GM06990 (cell line): ENCODE measurements around the gene PRODH2.
"Not testable (repeated sequence)": the region's sequence is repeated elsewhere in the genome, so short reads cannot be mapped to it uniquely, and the experiment has no call there.

ENCODE experiments used
- DNase-seq: peaks from one replicate; pipeline ENCODE4 v3.0.0-alpha.2; 2011; ENCODE audit not compliant: insufficient read length; ENCODE audit errors: extremely low read depth
- H3K27me3 ChIP-seq: replicated peaks from 2 replicates; pipeline ENCODE4 v1.6.0; 2011; ENCODE audit warnings: low read length; ENCODE audit not compliant: control insufficient read depth, insufficient read depth
- H3K36me3 ChIP-seq: 2 replicates; pipeline ENCODE4 v1.5.1; 2011; ENCODE audit warnings: low read length; ENCODE audit not compliant: control insufficient read depth, insufficient read depth
- H3K4me3 ChIP-seq: replicated peaks from 2 replicates; pipeline ENCODE4 v1.5.1; 2011; ENCODE audit warnings: low read depth, mild to moderate bottlenecking, control low read depth, low read length
- TF ChIP-seq, protein P1 (sequence below): IDR thresholded peaks from 2 replicates; pipeline ENCODE4 v1.5.1; 2011; ENCODE audit warnings: low read length, control low read depth, mild to moderate bottlenecking, inconsistent platforms; ENCODE audit not compliant: insufficient read depth, poor library complexity, severe bottlenecking

Gene PRODH2

DNA sequence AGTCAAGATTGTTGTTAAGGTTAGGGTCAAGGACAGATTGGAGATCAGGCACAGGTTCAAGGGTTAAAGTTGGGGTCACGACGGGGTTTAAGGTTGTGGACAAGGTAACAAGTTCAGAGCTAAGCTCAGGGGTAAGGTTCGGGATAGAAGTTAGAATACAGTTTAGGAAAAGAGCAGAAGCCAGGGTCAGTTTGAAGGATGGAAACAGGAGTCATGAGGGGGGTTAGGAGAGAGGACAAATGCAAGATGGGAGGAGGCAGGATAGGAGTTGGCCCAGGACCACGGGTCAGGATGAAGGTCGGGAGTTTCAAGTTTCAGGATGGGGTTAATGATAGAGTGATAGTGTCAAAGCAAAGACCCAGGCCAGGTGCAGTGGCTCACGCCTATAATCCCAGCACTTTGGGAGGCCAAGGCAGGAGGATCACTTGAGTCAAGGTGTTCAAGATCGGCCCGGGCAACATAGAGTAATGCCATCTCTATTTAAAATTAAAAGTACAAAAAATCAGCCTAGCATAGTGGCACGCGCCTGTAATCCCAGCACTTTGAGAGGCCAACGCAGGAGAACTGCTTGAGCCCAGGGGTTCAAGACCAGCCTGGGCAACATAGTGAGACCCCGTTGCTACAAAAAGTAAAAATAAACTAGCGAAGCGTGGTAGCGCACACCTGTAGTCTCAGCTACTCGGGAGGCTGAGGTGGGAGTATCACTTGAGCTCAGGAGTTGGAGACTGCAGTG, 32.0 kb upstream of the PRODH2 start:
- no peaks in the 10 kb centered on the region for H3K36me3 ChIP-seq
- no peak overlapping the region for H3K4me3 ChIP-seq
- peaks cover 3% of the 10 kb centered on the region; the same call in 1 of the 2 replicates for H3K27me3 ChIP-seq
- DNase-seq, result no peak
- TF ChIP-seq, protein P1, sequence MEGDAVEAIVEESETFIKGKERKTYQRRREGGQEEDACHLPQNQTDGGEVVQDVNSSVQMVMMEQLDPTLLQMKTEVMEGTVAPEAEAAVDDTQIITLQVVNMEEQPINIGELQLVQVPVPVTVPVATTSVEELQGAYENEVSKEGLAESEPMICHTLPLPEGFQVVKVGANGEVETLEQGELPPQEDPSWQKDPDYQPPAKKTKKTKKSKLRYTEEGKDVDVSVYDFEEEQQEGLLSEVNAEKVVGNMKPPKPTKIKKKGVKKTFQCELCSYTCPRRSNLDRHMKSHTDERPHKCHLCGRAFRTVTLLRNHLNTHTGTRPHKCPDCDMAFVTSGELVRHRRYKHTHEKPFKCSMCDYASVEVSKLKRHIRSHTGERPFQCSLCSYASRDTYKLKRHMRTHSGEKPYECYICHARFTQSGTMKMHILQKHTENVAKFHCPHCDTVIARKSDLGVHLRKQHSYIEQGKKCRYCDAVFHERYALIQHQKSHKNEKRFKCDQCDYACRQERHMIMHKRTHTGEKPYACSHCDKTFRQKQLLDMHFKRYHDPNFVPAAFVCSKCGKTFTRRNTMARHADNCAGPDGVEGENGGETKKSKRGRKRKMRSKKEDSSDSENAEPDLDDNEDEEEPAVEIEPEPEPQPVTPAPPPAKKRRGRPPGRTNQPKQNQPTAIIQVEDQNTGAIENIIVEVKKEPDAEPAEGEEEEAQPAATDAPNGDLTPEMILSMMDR, result no peak

DNA sequence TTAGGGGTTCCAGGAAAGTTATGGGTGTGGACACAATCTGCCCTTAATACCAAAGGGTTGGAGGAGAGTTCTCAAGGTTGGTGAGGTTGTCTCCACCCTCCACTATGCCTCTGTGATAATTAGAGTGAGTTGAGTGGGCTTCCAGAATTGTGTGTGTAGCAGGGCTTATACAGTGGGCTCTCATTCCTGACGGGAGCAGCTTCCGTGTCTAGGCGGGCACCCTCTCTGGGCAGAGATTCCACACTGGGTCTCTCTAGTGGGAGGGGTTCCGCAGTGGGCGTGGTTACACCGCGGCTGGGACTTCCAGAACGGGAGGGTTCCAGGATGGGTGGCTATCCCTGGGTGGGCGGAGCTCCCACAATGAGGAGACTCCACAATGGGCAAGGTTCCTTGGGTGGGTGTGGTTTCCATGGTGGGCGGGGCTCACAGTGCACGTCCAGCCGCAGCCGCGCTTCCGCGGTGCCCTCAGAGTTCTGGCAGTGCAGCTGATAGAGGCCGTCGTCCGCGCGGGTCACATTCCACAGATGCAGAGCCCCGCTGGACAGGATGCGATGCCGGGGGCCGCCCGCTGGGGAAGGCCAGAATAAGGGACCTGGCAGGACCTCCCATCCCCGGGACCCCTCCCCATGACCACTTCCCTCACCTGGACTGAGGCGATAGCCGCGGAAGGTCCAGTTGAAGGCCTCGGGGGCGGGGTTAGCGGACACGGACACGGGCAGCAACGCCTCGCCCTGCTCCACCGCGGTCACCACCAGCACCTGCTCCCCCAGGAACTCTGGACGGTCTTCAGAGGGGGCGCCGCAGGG, 31.2 kb upstream of the PRODH2 start:
- no peak for DNase-seq
- TF ChIP-seq, protein P1, result no peak
- Histone ChIP-seq H3K27me3 (peaks cover 3% of the 10 kb centered on the region; the same call in 1 of the 2 replicates), H3K36me3 (no peaks in the 10 kb centered on the region), H3K4me3 (no peak overlapping the region)

DNA sequence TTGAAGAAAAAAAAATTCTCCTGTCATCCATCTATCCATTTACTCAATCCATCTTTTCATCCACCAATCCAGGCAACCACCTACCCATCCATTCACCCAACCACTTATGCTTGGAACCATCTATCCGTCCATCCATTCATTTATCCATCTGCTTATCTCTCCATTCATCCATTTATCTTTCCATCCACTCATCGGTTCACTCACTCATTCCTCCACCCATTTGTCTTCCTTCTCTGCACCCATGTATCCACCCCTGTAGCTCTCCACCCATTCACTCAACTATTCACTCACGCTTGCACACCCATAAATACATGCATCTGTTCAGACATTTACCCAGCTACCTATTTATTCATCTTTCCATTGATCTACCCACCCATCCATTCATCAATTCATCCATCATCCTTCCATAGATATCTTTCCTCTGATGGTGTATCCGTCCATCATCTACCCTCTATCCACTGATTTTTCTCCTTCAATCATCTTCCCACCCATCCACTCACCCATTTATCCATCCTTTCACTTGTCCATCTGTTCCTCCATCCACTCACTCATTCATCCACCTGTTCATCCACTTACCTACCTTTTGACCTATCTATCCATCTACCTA, 30.1 kb upstream of the PRODH2 start:
- Histone ChIP-seq H3K4me3 (no peak overlapping the region), H3K27me3 (peaks cover 3% of the 10 kb centered on the region; the same call in 1 of the 2 replicates), H3K36me3 (no peaks in the 10 kb centered on the region)
- no peak for DNase-seq
- TF ChIP-seq, protein P1, result no peak

DNA sequence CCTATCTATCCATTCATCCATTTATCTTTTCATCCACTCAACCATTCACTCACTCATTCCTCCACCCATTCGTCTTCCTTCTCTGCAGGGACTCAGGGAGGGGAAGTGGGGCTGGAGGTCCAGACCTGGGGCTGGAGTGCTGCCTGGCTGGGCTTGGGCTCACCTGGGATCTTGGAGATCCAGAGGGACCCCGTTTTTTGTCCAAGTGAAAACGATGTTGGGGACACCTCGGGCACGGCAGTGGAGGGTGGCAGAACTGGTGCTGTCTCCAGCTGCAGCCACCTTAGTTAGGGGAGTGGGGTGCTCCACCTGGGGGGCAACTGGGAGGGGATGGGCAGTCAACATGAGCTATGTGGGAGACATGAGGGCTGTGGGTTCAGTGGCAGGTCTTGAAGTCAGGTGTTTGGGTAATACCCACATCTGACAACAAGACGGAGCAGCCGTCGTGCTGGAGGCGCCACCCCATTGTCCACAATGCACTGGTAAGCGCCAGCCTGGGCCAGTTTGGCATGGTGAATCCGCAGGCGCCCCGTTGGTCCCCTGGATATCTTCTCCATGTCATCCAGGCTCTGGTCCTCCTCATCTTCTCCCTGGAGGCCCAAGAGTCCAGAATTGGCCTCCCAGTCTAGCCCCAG, 29.4 kb upstream of the PRODH2 start:
- Histone ChIP-seq H3K36me3 (no peaks in the 10 kb centered on the region), H3K27me3 (peaks cover 3% of the 10 kb centered on the region; the same call in 1 of the 2 replicates), H3K4me3 (no peak overlapping the region)
- no peak for DNase-seq
- TF ChIP-seq, protein P1, result no peak

DNA sequence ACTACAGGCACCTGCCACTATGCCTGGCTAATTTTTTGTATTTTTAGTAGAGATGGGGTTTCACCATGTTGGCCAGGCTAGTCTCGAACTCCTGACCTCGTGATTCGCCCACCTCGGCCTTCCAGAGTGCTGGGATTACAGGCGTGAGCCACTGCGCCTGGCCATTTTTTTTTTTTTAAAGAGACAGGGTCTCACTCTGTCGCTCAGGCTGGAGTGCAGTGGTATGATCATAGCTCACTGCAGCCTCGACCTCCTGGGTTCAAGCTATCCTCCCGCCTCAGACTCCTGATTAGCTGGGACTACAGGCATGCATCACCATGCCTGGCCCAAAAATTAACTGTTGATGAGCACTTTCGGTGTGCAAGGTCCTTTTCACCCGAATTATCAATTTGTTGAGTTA, 23.5 kb upstream of the PRODH2 start:
- not testable (repeated sequence) for H3K27me3 ChIP-seq, H3K36me3 ChIP-seq, DNase-seq, H3K4me3 ChIP-seq

DNA sequence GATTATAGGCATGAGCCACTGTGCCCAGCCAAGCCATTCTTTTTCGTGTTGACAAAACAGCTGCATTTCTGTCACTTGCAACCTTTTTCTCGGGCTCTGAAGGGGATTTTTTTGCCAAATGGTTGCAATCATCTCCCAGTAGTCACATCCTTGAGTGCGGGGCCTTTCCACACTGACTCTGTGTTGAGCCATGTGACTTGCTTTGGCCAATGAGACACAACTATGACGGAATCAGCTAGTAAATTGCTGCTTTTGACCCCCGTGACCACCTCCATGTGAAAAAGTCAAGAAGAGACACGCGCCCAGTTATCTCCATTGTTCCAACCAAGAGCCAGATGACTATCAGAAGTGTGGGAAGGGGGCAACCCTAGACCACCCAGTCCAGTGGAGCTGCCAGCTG, 21.3 kb upstream of the PRODH2 start:
- DNase-seq, result no peak
- H3K27me3 ChIP-seq, result no peaks in the 10 kb centered on the region; the same call in 1 of the 2 replicates
- H3K36me3 ChIP-seq, result no peaks in the 10 kb centered on the region
- TF ChIP-seq, protein P1, result no peak
- H3K4me3 ChIP-seq, result no peak overlapping the region
